Uterus (tissue), 4 donors: Measurements from ENCODE around the gene MINDY4. TPM values are rescaled to one million over a fixed set of nuclear protein-coding genes. Genes with fewer than 3 reads are reported as not detected.

Experiments
- DNase-seq, 2 donors: peaks; one replicate each; pipeline ENCODE4 v3.0.0-alpha.2; 2019 to 2020
- H3K27ac ChIP-seq, 2 donors: fragments of 200-600 bp; sonication (generic); 1 replicate in 1 of 2; 2 replicates in 1 of 2; pipeline ENCODE4 v1.5.1; 2016 to 2018
- H3K27me3 ChIP-seq, 2 donors: fragments of 200-600 bp; sonication (generic); one replicate each; pipeline ENCODE4 v1.5.1; 2018 to 2019; ENCODE audit warnings: control low read depth in 1 of 2
- H3K36me3 ChIP-seq, 2 donors: fragments of 200-600 bp; sonication (generic); one replicate each; pipeline ENCODE4 v1.5.1; 2019; ENCODE audit warnings: control low read depth in 1 of 2
- H3K4me1 ChIP-seq, 2 donors: fragments of 200-600 bp; sonication (generic); one replicate each; pipeline ENCODE4 v1.5.1; 2018 to 2019; ENCODE audit warnings: control low read depth in 1 of 2
- H3K4me3 ChIP-seq, 2 donors: fragments of 200-600 bp; sonication (generic); 1 replicate in 1 of 2; 2 replicates in 1 of 2; pipeline ENCODE4 v1.5.1; 2018 to 2019; ENCODE audit warnings: mild to moderate bottlenecking in 1 of 2
- H3K9me3 ChIP-seq, 2 donors: fragments of 200-600 bp; sonication (generic); one replicate each; pipeline ENCODE4 v1.5.1; 2019; ENCODE audit warnings: control low read depth in 1 of 2
- CTCF ChIP-seq, 4 experiments: fragments of 200-600 bp in 2 of 4; fragments of 450-650 bp in 2 of 4; sonication (generic) in 2 of 4; IDR thresholded peaks; one replicate each; pipeline ENCODE4 v1.5.1; 2016 to 2019; ENCODE audit warnings: antibody characterized with exemption in 4 of 4, mild to moderate bottlenecking in 2 of 4, moderate library complexity in 1 of 4
- POLR2A ChIP-seq, 2 donors: fragments of 450-650 bp; IDR thresholded peaks; one replicate each; pipeline ENCODE4 v1.6.1; 2016; ENCODE audit warnings: antibody characterized with exemption in 2 of 2, mild to moderate bottlenecking in 1 of 2, moderate library complexity in 1 of 2
- intact Hi-C: fragments of 100-400 bp; cut with DNase I; formaldehyde crosslinking; loops from one replicate; pipeline ENCODE4 v1.15.1; 2023; ENCODE audit warnings: low total_unique reads
- total RNA-seq, 4 donors: library from RNA; depleted of rRNA in 3 of 4; stranded (reverse); fragments of >200 nt in 3 of 4; gene quantifications; one replicate each; pipeline versions ENCODE4 v1.1.0 to v1.2.4, GENCODE V29; 2014 to 2023
- donor health status: DM: yes; HTN: yes; CAD: no.

The MINDY4 gene
- total RNA-seq, 4 donors from 2014 or later, result 14.7 to 23.8 (median 16.9) TPM

GRCh38 chr7:30835396-30835915 is 64.2 kb downstream of the MINDY4 start:
- Histone ChIP-seq H3K4me3 (no peak overlapping the region), H3K36me3 (no peaks in the 10 kb centered on the region), H3K27ac (no peak overlapping the region), H3K9me3 (no peaks in the 10 kb centered on the region), H3K4me1 (no peaks in the 10 kb centered on the region), H3K27me3 (no peaks in the 10 kb centered on the region)
- TF ChIP-seq CTCF (IDR thresholded peaks at IDR 0.05) (no peak), POLR2A (IDR thresholded peaks at IDR 0.05) (no peak)
- no peak for DNase-seq
- intact Hi-C loops, result no loop called here

- H3K27me3 ChIP-seq, result no peaks in the 10 kb centered on the region
- TF ChIP-seq CTCF (IDR thresholded peaks at IDR 0.05) (no peak), POLR2A (IDR thresholded peaks at IDR 0.05) (no peak)
- intact Hi-C loops, result no loop called here
- H3K27ac ChIP-seq, result no peak overlapping the region
- H3K9me3 ChIP-seq, result no peaks in the 10 kb centered on the region
- no peak overlapping the region for H3K4me3 ChIP-seq
- no peaks in the 10 kb centered on the region for H3K4me1 ChIP-seq
- no peaks in the 10 kb centered on the region for H3K36me3 ChIP-seq
- no peak for DNase-seq
Observed at GRCh38 chr7:30836991-30837390, 65.8 kb downstream of the MINDY4 start.

- Histone ChIP-seq H3K4me3 (no peak overlapping the region), H3K4me1 (no peaks in the 10 kb centered on the region), H3K9me3 (no peaks in the 10 kb centered on the region), H3K36me3 (no peaks in the 10 kb centered on the region), H3K27me3 (no peaks in the 10 kb centered on the region), H3K27ac (no peak overlapping the region)
- intact Hi-C loops, result no loop called here
- DNase-seq, result no peak
- TF ChIP-seq CTCF (IDR thresholded peaks at IDR 0.05) (no peak), POLR2A (IDR thresholded peaks at IDR 0.05) (no peak)
Observed at GRCh38 chr7:30837581-30837980, 66.4 kb downstream of the MINDY4 start.

GRCh38 chr7:30838008-30838407 is 66.8 kb downstream of the MINDY4 start:
- Histone ChIP-seq H3K4me1 (no peaks in the 10 kb centered on the region), H3K27me3 (no peaks in the 10 kb centered on the region), H3K36me3 (no peaks in the 10 kb centered on the region), H3K4me3 (no peak overlapping the region), H3K27ac (no peak overlapping the region), H3K9me3 (no peaks in the 10 kb centered on the region)
- intact Hi-C loops, result no loop called here
- no peak for TF ChIP-seq POLR2A (IDR thresholded peaks at IDR 0.05)
- TF ChIP-seq CTCF (IDR thresholded peaks at IDR 0.05), result no peak
- DNase-seq, result no peak

- no peak for DNase-seq
- Histone ChIP-seq H3K36me3 (no peaks in the 10 kb centered on the region), H3K27me3 (no peaks in the 10 kb centered on the region), H3K4me1 (peaks cover 0 to 5% of the 10 kb centered on the region in 2 donors), H3K9me3 (no peaks in the 10 kb centered on the region), H3K4me3 (no peak overlapping the region), H3K27ac (peak overlapping the region; percentile 14 to 38)
- intact Hi-C loops, result no loop called here
- no peak for TF ChIP-seq POLR2A (IDR thresholded peaks at IDR 0.05)
- no peak for TF ChIP-seq CTCF (IDR thresholded peaks at IDR 0.05)
Observed at GRCh38 chr7:30840141-30841024, 69.2 kb downstream of the MINDY4 start.
